ENCODE results near the gene DHRS11.
"Not testable (repeated sequence)": the region's sequence is repeated elsewhere in the genome, so short reads cannot be mapped to it uniquely, and the experiment has no call there.

The DHRS11 gene

GRCh38 chr17:36594626-36595401, 3.1 kb downstream of the DHRS11 start:
- no peak for DNase-seq

GRCh38 chr17:36597226-36597625, 5.5 kb downstream of the DHRS11 start:
- no peak for DNase-seq

GRCh38 chr17:36597866-36598777, 6.4 kb downstream of the DHRS11 start:
- no peak for DNase-seq

- no peak for DNase-seq
Observed at GRCh38 chr17:36598951-36599401, 7.3 kb downstream of the DHRS11 start.

- DNase-seq = no peak
Observed at GRCh38 chr17:36599546-36600250, 8.0 kb downstream of the DHRS11 start.

DNA sequence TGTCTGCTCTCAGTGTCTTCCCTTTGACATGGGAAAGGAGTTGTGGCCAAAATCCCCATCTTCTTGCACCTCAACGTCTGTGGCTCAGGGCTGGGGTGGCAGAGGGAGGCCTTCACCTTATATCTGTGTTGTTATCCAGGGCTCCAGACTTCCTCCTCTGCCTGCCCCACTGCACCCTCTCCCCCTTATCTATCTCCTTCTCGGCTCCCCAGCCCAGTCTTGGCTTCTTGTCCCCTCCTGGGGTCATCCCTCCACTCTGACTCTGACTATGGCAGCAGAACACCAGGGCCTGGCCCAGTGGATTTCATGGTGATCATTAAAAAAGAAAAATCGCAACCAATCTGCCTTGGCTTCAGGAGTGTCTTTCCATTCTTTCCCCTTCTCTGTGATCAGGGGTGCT, 8.8 kb downstream of the DHRS11 start:
- DNase-seq = no peak

- DNase-seq = peak; percentile 54
Observed at GRCh38 chr17:36600936-36601302, 9.2 kb downstream of the DHRS11 start.

- DNase-seq = peak; percentile 82
Observed at GRCh38 chr17:36601303-36602029, 9.8 kb downstream of the DHRS11 start, which contains the start of gene MRM1. Gene MRM1 (plus strand): TSS chr17:36601583. CDS start chr17:36601811, 228 bp downstream.

- DNase-seq = no peak
Observed at GRCh38 chr17:36602030-36602748, 10.5 kb downstream of the DHRS11 start.

DNA sequence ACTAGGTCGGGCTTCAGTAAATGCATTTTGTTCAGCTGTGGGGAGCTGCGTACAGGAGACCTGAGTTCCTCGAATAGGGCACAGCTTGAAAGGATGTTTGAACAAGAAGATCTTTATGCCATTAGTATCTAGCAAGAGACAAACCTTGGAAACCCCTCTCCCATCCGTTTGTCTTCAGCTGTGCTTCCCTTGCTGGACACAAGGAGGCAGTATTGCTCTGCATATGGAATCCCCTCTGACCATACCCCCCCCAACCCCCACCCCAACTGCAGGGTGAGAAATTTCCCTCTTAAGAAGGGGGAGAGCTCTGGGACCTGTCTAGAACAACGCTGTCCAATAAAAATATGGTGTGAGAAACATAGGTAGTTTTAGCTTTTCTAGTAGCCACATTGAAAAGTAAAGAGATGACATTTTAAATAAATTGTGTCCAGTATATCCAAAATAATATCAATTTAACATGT, 11.3 kb downstream of the DHRS11 start:
- DNase-seq = peak; percentile 85

DNA sequence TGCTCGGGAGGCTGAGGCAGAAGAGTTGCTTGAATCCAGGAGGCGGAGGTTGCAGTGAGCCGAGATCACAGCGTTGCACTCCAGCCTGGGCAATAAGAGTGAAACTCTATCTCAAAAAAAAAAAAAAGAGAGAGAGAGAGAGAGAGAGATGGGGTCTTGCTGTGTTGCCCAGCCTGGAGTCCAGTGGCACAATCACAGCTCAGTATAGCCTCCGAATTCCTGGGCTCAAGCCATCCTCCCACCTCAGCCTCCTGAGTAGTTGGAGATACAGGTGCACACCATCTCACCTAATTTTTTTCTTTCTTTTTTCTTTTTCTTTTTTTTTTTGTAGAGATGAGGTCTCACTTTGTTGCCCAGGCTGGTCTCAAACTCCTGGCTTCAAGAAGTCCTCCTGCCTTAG, 13.3 kb downstream of the DHRS11 start:
- not testable (repeated sequence) for DNase-seq

- DNase-seq = no peak
Observed at GRCh38 chr17:36608280-36608679, 16.6 kb downstream of the DHRS11 start.

DNA sequence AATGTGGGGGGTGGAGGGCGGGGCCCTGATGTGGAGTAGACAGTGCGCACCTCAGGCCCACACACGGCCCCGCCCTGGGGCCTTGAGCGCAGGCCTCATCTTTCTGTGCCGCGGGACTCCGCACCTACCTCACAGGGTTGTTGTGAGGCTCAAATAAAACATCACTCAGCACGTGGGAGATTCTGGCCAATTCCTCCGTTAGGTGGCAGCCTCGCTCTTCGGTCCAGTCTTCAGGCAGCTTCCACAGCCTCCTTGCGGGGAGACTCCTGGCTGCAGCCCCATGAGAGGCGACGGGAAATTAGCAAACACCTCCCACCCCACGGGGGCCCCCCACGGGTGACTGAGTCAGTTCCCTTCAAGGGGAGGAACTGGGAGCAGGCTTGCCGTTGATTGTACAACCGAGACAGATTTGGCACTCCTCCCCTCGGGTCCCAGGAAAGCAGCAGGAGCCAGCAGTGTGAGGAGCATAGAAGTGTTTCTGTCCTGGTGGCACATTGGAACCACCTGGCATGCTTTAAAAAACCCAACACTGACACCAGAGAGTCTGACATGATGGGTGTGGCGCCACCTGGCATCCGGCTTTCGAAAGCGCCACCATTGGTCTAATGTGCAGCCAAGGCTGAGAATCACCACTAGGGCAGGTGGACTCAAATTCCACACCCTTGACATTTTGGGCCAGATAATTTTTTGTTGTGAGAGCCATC, 17.3 kb downstream of the DHRS11 start:
- peak; percentile 37 for DNase-seq

- DNase-seq = no peak
Observed at GRCh38 chr17:36609498-36609862, 17.8 kb downstream of the DHRS11 start.

DNA sequence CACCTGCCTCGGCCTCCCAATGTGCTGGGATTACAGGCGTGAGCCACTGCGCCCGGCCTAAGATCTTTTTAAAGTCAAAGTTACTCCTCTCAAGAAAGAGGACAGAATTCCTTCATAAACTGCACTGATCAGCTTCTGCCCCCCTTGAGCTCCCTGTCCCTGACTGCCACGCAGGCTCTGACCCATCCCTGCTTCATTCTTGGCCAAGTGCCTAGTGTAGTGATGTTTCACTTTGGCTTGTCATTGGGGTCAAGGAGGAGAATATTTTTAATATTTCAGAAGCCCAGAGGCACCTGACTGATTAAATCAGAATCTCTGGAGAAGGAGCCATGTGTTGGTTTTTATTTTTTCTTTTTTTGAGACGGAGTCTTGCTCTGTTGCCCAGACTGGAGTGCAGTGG, 18.8 kb downstream of the DHRS11 start:
- DNase-seq = no peak

- DNase-seq = no peak
Observed at GRCh38 chr17:36611345-36612072, 19.8 kb downstream of the DHRS11 start.

- no peak for DNase-seq
Observed at GRCh38 chr17:36612323-36612722, 20.6 kb downstream of the DHRS11 start.

DNA sequence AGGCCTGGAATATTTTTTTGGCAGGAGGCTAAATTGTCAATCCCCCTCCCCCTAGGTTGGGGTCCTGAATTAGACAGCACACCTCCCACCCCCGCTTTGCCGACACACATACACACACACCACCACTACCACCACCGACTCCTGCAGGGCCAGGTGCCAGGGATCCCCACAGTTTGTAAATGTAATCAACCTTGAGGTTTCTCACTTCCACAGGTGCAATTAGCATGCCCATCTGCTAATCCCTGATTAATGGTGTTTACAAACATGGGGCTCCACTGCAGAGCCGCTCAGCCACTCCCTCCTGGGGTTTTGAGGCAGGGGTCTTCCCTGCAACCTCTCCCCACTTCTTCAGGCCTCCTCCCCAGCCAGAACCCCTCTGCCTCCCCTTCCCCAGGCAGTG, 21.5 kb downstream of the DHRS11 start:
- DNase-seq = no peak

GRCh38 chr17:36614081-36614480, 22.4 kb downstream of the DHRS11 start:
- no peak for DNase-seq

- DNase-seq = no peak
Observed at GRCh38 chr17:36614933-36615332, 23.3 kb downstream of the DHRS11 start.

Measured in NCI-H510A treated with DMSO at 0.1 percent for 48 hours (cell line).